ENCODE measurements around the gene ZSCAN21.

Gene ZSCAN21

GRCh38 chr7:100082978-100083377 is 33.4 kb downstream of the ZSCAN21 start:
- no peak overlapping the region for H3K4me3 ChIP-seq (ENCODE audit: low read depth, low read length)
- no peak for DNase-seq (ENCODE audit: low read depth)
- no peak for TF ChIP-seq CTCF (IDR thresholded peaks at IDR 0.05; ENCODE audit: insufficient read depth, low read depth, low read length, missing control alignments)

- DNase-seq (ENCODE audit: low read depth) = no peak
- no peak for TF ChIP-seq CTCF (IDR thresholded peaks at IDR 0.05; ENCODE audit: insufficient read depth, low read depth, low read length, missing control alignments)
- no peak overlapping the region for H3K4me3 ChIP-seq (ENCODE audit: low read depth, low read length)
Measured at GRCh38 chr7:100085515-100085914, 35.9 kb downstream of the ZSCAN21 start.

- DNase-seq (ENCODE audit: low read depth) = no peak
- no peak for TF ChIP-seq CTCF (IDR thresholded peaks at IDR 0.05; ENCODE audit: insufficient read depth, low read depth, low read length, missing control alignments)
- no peak overlapping the region for H3K4me3 ChIP-seq (ENCODE audit: low read depth, low read length)
Measured at GRCh38 chr7:100087055-100087750, 37.6 kb downstream of the ZSCAN21 start.

GRCh38 chr7:100088095-100088620 is 38.6 kb downstream of the ZSCAN21 start:
- TF ChIP-seq CTCF (IDR thresholded peaks at IDR 0.05; ENCODE audit: insufficient read depth, low read depth, low read length, missing control alignments) = no peak
- peak overlapping the region; percentile 88 for H3K4me3 ChIP-seq (ENCODE audit: low read depth, low read length)
- DNase-seq (ENCODE audit: low read depth) = no peak

GRCh38 chr7:100088621-100089457 is 39.3 kb downstream of the ZSCAN21 start, which contains the start of gene COPS6:
Gene COPS6, plus strand, starts transcription at chr7:100088969. Its CDS starts 22 bp downstream, at chr7:100088991.
- no peak for TF ChIP-seq CTCF (IDR thresholded peaks at IDR 0.05; ENCODE audit: insufficient read depth, low read depth, low read length, missing control alignments)
- H3K4me3 ChIP-seq (ENCODE audit: low read depth, low read length) = peak within 1 kb of the TSS; percentile 88
- peak; percentile 90 for DNase-seq (ENCODE audit: low read depth)

- TF ChIP-seq CTCF (IDR thresholded peaks at IDR 0.05; ENCODE audit: insufficient read depth, low read depth, low read length, missing control alignments) = no peak
- peak overlapping the region; percentile 88 for H3K4me3 ChIP-seq (ENCODE audit: low read depth, low read length)
- DNase-seq (ENCODE audit: low read depth) = no peak
Measured at GRCh38 chr7:100089458-100090196, 40.1 kb downstream of the ZSCAN21 start.

All from GM12865 (cell line).